ENCODE data around the gene CHTOP.

- no peak for TF ChIP-seq CTCF (conservative IDR thresholded peaks at IDR 0.05; ENCODE audit: low read length)
- no peak for TF ChIP-seq EZH2phosphoT487 (IDR thresholded peaks at IDR 0.05; ENCODE audit: borderline replicate concordance, low read depth, low read length)
Observed at GRCh38 chr1:153680120-153680403, 46.2 kb downstream of the CHTOP start.

All from OCI-LY7 (cell line).